Activated effector memory CD4-positive, alpha-beta T cell treated with anti-CD3 and anti-CD28 coated beads, Interleukin-2, amount 50 U/mL, for 16 hours (primary cell): ENCODE measurements around the gene GLS2.
A peak's percentile ranks its signal among the peaks of the same experiment; 100 is the strongest.
"Not testable (repeated sequence)": the region's sequence is repeated elsewhere in the genome, so short reads cannot be mapped to it uniquely, and the experiment has no call there.

Experiments
- DNase-seq: peaks from one replicate; pipeline ENCODE4 v3.0.0-alpha.2; 2020

The GLS2 gene

DNA sequence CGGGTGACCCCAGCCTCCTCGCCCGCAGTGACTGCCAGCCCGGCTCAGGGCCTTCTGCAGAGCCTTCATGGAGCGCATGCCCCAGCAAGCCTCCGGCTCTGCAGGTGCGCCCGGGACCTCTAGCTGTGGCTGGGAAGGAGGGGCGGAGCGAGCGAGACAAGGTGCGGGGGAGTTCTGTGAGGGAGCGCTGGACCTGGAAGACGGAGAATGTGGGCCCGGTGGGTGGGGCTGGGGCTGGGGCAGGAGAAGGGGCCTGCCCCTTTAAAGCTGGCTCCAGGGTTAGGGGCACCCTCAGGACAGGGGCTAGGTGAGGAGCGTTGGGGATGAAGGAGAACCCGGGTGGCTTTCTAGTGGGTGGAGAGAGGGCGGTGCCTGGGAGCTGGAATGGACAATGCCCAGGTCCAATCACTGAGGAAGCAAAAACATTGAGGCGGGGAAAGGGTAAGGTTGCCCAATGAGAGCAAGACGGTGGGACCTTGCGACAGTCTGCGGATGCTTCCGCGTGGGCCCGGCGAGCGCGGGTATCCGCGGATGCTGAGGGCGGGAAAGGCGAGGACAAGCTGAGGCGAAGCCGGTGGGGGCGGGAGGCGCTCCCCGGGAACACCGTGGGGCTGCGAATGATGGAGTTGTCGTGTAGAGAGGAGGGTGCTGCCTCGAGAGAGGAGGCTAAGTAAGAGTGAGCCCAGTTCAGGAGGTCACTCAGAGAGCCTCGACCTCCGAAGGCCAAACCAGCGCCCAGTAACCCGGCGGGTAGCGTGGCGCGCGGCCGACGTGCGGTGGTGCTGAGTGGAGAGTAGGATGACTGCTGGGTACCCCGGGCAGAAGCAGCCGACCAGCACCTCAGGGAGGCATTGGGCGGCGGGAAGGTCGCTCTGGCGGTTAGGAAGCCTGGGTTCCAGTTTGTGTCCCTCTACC is at the start of gene GLS2:
GLS2 (minus strand) TSS at position 121 of the 915 bp plus-strand sequence; CDS start at position 78, 43 bp downstream.
- peak; percentile 88 for DNase-seq

DNA sequence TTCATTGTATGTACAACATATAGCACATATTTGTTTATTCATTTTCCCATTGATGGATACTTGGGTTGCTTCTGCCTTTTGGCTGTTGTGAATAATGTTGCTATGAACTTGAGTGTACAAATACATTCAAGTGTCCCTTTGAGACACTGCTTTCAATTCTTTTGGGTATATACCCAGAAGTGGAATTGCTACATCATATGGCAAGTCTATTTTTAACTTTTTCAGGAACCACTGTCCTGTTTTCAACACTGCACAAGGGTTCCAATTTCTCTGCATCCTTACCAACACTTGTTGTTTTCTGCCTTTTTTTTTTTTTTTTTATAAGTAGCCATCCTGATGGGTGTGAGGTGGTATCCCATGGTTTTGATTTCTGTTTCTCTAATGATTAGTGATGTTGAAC is 49.6 kb upstream of the GLS2 start:
- no peak for DNase-seq

DNA sequence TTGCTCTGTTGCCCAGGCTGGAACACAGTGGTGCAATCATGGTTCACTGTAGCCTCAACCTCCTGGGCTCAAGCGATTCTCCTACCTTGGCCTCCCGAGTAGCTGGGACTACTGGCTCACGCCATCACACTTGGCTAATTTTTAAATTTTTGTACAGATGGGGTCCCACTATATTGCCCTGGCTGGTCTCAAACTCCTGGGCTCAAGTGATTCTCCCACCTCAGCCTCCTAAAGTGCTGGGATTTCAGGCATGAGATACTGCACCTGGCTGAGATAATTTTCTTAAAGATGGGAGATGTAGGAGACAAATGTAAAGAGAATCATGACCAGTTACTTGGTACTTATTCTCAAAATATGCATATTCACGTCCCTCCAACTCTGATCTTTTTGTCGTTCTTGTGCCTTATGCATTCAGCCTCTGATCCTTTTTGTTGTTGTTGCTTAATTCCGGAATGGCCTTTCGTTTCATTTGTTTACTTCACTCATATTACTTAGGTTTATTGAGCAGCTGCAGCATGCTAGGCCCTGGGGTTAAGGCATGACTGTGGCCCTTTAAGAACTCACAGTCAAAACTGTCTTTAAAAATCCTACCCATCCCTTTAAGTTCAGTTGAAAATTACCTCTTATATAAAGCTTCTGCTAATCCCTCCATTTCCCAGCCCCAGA is 42.6 kb upstream of the GLS2 start:
- no peak for DNase-seq

DNA sequence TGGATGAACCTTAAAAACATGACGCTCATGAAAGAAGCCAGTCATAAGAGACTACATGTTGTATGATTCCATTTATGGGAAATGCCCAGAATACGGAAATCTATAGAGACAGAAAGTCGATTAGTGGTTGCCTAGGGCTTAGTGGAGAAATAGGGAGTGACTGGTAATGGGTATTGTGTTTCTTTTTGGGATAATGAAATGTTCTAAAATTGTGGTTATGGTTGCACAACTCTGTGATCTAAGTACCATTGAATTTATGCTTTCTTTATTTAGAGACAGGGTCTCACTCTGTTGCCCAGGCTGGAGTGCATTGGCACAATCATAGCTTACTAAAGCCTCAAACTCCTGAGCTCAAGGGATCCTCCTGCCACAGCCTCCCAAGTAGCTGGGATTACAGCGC is 41.7 kb upstream of the GLS2 start:
- no peak for DNase-seq

DNA sequence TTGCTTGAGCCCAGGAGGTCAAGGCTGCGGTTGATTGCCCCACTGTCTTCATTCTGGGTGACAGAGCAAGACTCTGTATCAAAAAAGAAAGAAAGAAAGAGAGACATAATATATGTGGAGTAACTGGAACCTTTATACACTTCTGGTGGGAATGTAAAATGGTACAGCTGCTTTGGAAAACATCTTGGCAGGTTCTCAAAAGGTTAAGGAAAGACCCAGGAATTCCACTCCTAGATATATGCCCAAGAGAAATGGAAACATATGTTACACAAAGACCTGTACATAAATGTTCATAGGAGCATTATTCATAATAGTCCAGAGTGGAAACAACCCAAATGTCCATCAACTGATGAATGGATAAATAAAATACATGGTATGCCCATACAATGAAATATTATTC is 40.9 kb upstream of the GLS2 start:
- no peak for DNase-seq

DNA sequence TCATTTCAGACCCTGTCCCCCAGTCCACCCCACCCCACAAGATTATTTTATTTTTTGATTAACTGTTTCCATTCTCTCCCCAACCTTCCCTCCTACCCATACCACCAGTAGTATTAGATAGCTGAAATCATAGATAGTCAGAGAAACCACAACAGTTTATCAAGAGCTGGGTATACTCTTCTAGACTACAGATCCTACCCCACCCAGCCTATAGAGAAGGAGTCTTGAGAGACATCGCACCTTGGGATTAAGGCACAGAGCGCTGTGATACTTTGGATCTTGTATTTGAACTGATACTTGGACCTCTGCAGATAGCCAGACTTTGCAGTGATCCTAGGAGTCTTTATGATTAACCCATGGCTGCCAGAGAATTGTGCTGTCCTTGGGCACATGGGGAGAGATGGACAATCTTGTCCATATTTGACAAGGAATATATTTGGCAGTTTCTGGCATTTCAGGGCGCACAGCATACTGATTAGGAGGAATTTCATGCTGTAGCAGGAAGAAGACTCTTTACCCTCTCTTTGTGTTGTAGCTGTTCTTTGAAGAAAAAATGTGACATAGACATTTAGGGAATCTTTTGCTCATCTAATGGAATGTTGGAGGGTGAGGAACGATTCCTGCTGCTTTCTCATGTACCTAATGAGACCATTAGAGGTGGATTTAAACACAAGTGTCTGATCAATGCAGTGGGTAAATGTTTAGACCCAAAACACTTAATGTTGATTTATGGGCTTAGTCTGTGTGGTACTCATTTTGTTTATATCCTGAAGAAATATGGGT is 34.6 kb upstream of the GLS2 start:
- no peak for DNase-seq

DNA sequence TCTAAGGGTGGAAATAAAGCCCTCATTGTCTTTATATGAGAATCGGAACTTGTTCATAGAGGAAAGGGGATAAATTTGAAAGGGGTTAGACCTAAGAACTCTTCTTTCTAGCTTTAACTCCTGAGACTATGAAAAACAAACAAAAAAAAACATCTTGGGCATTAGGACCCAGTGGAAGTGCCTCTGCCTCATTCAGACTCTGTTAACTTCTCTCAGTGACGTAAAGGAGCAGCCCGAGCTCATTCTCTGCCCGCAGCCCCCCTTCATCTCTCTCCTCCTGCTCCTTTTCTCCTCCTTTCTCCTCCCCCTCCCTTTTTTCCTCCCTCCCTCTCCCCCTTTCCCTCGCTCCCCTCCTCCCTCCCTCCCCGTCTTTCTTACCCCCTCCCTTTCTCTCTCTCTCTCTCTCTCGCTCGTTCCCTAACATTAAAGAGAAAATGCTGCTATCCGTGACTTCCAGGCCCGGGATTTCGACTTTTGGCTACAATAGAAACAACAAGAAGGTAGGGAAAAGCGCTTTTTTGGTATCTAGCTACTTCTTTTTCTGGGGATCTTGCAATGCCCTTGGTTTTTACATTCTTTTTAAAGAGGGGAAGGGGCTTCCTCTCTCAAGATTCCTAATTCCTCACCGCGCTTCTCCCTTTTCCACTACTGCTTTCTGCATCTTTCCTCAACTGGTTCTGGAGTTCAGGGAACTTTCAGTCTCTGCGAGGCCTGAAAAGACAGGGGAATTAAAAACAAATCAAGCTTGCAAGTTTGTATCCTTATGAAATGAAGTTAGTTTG is 33.8 kb upstream of the GLS2 start, which contains the start of gene RBMS2:
RBMS2 (plus strand) TSS at position 231 of the 782 bp plus-strand sequence; CDS start at position 435, 204 bp downstream.
- DNase-seq: no peak

DNA sequence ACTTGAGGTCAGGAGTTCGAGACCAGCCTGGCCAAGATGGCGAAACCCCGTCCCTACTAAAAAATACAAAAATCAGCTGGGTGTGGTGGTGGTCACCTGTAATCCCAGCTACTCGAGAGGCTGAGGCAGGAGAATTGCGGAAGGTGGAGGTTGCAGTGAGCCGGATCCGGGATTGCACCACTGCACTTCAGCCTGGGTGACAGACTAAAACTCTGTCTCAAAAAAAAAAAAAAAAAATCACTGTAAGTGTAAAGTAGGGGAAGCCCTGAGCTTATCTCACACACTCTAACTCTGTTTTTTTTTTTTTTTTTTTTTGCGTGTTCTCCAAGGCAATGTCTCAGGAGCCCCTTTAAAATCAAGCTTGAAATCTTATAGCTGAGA is 33.2 kb upstream of the GLS2 start:
- no peak for DNase-seq

DNA sequence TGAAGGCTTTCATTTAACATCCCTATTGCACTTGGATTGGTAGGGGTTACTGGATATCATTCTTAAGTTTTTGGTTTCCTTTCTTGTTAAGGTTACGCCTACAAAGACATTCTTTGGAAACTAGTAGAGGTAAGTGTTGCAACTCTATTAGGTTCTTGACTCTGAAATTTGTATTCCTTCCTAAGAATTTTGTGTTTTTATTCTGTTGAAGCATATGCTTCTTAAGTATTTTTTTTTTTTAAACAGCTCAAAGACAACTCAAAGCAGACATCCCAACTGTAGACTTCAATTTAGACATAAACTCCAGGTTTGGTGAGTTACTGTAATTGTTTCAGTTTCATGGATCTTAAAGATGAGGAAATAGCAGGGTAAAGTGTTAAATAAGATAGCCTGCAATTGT is 32.5 kb upstream of the GLS2 start:
- DNase-seq: no peak

DNA sequence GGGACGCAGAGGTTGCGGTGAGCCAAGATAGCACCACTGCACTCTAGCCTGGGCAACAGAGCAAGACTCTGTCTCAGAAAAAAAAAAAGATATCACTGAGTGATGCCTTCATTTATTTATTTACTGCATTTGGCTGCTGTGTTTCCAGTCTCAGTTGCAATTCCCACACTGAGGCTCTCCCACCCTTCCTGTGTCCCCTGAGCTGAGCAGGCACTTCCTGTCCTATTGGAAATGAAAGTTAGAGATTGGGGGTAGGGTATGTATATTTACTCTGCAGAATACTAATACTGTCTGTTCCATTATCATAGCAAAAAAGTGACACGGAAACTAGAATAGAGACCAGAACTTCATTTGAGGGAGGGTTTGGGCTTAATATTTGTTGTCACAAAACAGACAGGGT is 32.1 kb upstream of the GLS2 start:
- DNase-seq: no peak

DNA sequence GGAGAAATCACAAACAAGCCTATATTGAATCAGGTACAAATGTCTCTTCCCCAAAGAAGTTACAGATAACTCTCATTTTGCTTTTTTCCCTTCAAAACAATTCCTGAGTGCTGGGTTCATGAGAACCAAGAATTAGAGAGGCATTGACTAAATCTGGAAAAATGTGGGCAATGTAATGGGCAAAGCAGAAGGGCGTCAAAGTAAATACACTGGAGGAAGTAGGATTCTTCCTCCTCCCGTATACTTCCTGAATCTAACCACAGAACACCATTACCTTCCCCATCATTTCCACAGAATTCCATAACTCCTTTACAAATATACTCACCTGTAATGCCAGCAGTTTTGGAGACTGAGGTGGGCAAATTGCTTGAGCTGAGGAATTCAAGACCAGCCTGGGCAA is 30.6 kb upstream of the GLS2 start:
- DNase-seq: no peak

DNA sequence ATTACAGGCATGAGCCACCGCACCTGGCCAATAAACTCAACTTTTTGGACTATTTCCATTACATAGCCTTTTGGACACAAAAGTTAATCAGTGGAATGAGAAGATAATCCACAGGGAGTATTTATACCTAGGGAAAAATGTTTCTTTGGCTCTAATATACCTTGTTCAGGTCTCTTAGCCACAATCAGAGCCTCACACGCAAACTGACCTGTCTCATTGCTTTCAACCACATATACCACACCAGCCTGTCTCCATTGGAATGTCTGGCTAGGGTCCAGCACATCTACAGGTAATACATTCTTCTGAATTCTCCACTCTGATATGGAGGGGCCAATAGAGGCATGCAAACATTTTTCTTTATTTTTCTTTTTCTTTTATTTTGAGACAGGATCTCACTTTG is 29.9 kb upstream of the GLS2 start:
- no peak for DNase-seq

DNA sequence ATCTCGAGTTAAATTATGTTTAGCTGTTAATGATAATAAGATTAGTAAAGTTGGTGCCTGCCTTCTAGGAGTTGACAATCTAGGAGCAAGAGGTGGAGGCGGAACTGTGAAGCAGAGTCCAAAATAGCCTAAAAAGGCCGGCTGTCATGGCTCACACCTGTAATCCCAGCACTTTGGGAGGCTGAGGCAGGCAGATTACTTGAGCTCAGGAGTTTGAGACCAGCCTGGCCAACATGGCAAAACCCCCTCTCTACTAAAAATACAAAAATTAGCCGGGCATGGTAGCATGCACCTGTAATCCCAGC is 26.0 kb upstream of the GLS2 start:
- not testable (repeated sequence) for DNase-seq

DNA sequence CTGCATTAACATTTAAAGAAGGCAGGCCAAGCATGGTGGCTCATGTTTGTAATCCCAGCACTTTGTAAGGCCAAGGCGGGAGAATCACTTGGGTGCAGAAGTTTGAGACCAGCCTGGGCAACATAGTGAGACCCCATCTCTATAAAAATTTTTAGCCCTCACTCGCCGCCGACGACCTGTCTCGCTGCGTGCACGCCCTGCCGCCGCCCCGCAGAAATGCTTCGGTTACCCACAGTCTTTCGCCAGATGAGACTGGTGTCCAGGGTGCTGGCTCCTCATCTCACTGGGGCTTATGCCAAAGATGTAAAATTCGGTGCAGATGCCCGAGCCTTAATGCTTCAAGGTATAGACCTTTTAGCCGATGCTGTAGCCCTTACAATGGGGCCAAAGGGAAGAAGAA is 22.8 kb upstream of the GLS2 start:
- DNase-seq: no peak

DNA sequence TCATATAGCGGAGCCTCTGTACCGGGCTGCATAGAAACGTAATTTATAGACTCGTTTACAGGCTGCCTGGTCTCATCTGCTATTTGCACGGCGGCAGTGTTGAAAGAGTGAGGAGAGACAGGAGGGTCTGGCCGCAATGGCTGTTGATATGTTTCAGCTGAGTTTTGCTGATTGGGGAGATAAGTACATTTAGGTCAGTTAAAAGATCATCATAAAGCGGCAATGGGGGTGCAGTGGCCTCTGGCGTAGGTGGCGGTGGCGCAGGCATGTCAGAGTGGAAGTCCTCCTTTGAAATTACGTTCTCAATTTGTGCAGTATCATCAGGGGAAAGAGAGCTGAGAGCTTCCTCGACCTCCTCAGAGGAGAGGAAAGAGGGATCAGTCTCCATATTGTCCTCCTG is 11.9 kb upstream of the GLS2 start:
- DNase-seq: not testable (repeated sequence)

DNA sequence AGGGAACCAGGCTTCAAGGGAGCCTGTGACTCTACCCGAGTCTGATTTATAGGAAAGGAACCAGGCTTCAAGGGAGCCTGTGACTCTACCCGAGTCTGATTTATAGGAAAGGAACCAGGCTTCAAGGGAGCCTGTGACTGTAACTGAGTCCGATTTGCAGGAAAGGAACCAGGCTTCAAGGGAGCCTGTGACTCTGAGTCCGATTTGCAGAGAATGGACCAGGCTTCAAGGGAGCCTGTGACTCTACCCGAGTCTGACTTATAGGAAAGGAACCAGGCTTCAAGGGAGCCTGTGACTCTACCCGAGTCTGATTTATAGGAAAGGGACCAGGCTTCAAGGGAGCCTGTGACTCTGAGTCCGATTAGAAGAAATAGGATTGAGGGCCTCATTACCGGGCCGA is 11.5 kb upstream of the GLS2 start:
- DNase-seq: not testable (repeated sequence)

DNA sequence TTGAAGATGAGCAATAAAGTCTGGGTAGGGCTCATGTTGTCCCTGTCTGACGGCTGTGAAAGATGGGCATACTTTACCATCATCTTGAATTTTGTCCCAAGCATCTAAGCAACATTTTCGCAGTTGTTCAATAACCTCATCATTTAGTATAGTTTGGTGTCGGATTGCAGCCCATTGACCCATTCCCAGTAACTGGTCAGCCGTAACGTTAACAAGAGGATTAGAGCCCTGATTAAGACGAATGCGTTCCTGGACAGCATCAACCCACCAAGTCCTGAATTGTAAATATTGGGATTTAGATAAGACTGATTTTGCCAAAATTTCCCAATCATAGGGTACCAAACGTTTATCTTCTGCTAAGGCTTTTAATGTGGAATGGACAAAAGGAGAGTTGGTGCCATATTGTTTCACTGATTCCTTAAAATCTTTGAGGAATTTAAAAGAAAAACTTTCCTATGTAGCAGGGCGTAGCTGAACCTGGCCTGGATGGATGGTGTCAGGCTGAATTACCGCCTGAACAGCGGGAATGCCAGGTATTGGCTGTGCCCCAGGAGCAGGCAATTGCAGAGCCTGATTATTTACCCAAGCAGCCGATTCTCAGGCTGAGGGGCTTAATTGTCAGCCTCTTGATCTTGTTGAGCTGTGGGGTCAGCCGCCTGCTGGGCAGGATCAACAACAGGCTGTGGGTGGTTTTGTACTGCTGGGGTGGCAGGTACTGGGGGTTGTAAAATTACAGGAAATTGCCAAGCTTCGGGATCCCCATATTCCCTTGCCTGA is 10.4 kb upstream of the GLS2 start:
- not testable (repeated sequence) for DNase-seq

DNA sequence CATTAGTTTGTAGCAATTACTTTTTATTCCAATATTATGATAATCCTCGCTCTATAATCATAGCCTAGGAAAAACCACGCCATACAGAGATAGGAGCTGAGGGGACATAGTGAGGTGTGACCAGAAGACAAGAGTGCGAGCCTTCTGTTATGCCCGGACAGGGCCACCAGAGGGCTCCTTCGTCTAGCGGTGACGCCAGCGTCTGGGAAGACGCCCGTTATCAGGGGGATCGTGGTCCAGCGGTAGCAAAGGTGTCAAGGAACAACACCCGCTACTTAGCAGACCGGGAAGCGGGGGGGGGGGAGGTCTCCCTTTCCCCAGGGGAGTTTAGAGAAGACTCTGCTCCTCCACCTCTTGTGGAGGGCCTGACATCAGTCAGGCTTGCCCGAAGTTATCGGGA is 8.7 kb upstream of the GLS2 start:
- peak; percentile 88 for DNase-seq

DNA sequence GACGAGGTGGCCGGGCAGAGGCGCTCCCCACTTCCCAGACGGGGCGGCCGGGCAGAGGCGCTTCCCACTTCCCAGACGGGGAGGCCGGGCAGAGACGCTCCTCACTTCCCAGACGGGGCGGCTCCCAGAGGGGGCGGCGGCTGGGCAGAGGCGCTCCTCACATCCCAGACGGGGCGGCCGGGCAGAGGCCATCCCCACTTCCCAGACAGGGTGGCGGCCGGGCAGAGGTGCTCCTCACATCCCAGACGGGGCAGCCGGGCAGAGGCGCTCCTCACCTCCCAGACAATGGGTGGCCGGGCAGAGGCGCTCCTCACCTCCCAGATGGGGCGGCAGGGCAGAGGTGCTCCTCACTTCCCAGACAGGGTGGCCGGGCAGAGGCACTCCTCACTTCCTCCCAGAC is 6.5 kb upstream of the GLS2 start:
- not testable (repeated sequence) for DNase-seq

DNA sequence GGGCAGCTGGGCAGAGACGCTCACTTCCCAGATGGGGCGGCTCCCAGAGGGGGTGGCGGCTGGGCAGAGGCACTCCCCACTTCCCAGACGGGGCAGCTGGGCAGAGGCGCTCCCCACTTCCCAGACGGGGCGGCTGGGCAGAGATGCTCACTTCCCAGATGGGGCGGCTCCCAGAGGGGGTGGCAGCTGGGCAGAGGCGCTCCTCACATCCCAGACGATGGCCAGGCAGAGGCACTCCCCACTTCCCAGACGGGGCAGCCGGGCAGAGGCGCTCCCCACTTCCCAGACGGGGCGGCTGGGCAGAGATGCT is 6.1 kb upstream of the GLS2 start:
- not testable (repeated sequence) for DNase-seq

DNA sequence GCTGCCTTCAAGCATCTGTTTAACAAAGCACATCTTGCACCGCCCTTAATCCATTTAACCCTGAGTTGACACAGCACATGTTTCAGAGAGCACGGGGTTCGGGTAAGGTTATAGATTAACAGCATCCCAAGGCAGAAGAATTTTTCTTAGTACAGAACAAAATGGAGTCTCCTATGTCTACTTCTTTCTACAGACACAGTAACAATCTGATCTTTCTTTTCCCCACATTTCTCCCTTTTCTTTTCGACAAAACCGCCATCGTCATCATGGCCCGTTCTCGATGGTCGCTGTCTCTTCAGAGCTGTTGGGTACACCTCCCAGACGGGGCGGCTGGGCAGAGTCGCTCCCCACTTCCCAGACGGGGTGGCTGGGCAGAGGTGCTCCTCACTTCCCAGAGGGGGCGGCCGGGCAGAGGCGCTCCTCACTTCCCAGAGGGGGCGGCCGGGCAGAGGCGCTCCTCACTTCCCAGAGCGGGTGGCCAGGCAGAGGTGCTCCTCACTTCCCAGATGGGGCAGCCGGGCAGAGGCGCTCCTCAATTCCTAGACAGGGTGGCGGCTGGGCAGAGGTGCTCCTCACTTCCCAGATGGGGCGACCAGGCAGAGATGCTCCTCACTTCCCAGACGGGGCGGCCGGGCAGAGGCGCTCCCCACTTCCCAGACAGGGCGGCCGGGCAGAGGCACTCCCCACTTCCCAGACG is 5.6 kb upstream of the GLS2 start:
- not testable (repeated sequence) for DNase-seq

DNA sequence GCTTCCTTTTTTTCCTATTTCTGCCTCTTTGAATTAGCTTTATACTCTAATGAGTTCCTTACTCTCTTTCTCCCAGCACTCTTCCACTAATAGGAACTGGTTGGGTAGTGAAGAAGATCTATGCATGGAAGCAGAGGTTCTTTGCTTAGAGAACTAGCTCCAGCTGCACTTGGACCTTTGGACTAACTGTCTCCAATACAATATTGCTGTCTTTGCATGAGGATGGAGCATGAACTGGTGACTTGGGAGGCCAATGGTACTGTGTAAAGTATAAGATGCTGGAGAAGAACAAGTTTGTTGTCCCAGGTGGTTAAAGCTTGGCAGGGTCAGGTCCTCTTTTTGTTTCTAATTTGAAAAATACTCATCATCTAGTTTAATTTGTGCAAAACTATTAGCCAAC is 2.4 kb upstream of the GLS2 start:
- DNase-seq: no peak
